Right lobe of liver (tissue), 6 donors: ENCODE results near the gene IL1RAPL1. TPM values are rescaled to one million over a fixed set of nuclear protein-coding genes. Genes with fewer than 3 reads are reported as not detected.
A peak's percentile ranks its signal among the peaks of the same experiment; 100 is the strongest.

Experiments used
- ATAC-seq, 4 donors: fragments of 200-7000 bp; cut with Tn5 transposase; one replicate each; pipeline ENCODE4 v1.9.1; 2020; ENCODE audit warnings: mild to moderate bottlenecking in 4 of 4, moderate library complexity in 4 of 4
- DNase-seq, 3 donors: peaks; one replicate each; pipeline ENCODE4 v3.0.0-alpha.2; 2020
- H3K27ac ChIP-seq, 3 donors: fragments of 200-600 bp; one replicate each; pipeline ENCODE4 v1.8.0; 2022
- H3K27me3 ChIP-seq, 2 donors: fragments of 200-600 bp; one replicate each; pipeline ENCODE4 v1.8.0; 2022
- H3K36me3 ChIP-seq, 4 donors: fragments of 200-600 bp; sonication (generic) in 1 of 4; one replicate each; pipeline versions ENCODE4 v1.5.1 to v1.8.0; 2017 to 2022; ENCODE audit warnings: control low read depth in 1 of 4
- H3K4me1 ChIP-seq, 4 donors: fragments of 200-600 bp; sonication (generic) in 1 of 4; one replicate each; pipeline versions ENCODE4 v1.5.1 to v1.8.0; 2017 to 2022; ENCODE audit warnings: control low read depth in 1 of 4
- H3K4me3 ChIP-seq, 3 donors: fragments of 200-600 bp; one replicate each; pipeline ENCODE4 v1.8.0; 2022
- H3K9me3 ChIP-seq, 4 donors: fragments of 200-600 bp; sonication (generic) in 1 of 4; one replicate each; pipeline versions ENCODE4 v1.5.1 to v1.8.0; 2017 to 2022; ENCODE audit warnings: control low read depth in 1 of 4
- POLR2A ChIP-seq: fragments of 450-650 bp; IDR thresholded peaks from one replicate; pipeline ENCODE4 v1.6.1; 2017; ENCODE audit warnings: antibody characterized with exemption, mild to moderate bottlenecking
- WGBS: methylation state at CpG from one replicate; pipeline ENCODE4 v1.1.6; 2018; ENCODE audit warnings: low coverage, low lambda C conversion rate; ENCODE audit not compliant: insufficient coverage; ENCODE audit errors: missing lambda C conversion rate; 5-methylcytosine and 5-hydroxymethylcytosine counted together
- intact Hi-C, 2 donors: fragments of 100-400 bp; cut with DNase I; formaldehyde crosslinking; loops; one replicate each; pipeline versions ENCODE4 v1.11.2 to v1.14.1; 2022
- total RNA-seq, 6 experiments: library from RNA; depleted of rRNA in 2 of 6; stranded (reverse); fragments of >200 nt in 2 of 6; fragmentation: NEBNext Ultra II Directional in 3 of 6; extraction: Animal tissue kit (Norgen Biotek cat#: 25700) in 3 of 6; gene quantifications; one replicate each; pipeline versions ENCODE4 v1.1.0 to v1.2.4, GENCODE V29; 2016 to 2023
- TF ChIP-seq, protein P1 (sequence below), 4 donors: fragments of 200-600 bp in 3 of 4; fragments of 450-650 bp in 1 of 4; IDR thresholded peaks; one replicate each; pipeline versions ENCODE4 v1.5.1 to v1.8.0; 2016 to 2022; ENCODE audit warnings: antibody characterized with exemption in 4 of 4, mild to moderate bottlenecking in 2 of 4
- donor health status: DM: no; HTN: yes; CAD: no.
- donor health status: DM: no; HTN: no; CAD: no.
- donor health status: DM: no; HTN: no; CAD: no.
- donor health status: DM: no; HTN: yes; CAD: no.
- donor health status: DM: no; HTN: yes; CAD: no.

IL1RAPL1 gene
- total RNA-seq, 6 experiments from 2014 or later: not detected

- H3K27ac ChIP-seq: no peak overlapping the region
- H3K4me3 ChIP-seq: no peak overlapping the region
- DNase-seq (no peak), ATAC-seq (no peak)
- WGBS: 27% methylated on average over 1 of the region's 1 CpG
- intact Hi-C loops: no loop called here
- H3K4me1 ChIP-seq: no peaks in the 10 kb centered on the region
- TF ChIP-seq POLR2A: no peak
- TF ChIP-seq, protein P1, sequence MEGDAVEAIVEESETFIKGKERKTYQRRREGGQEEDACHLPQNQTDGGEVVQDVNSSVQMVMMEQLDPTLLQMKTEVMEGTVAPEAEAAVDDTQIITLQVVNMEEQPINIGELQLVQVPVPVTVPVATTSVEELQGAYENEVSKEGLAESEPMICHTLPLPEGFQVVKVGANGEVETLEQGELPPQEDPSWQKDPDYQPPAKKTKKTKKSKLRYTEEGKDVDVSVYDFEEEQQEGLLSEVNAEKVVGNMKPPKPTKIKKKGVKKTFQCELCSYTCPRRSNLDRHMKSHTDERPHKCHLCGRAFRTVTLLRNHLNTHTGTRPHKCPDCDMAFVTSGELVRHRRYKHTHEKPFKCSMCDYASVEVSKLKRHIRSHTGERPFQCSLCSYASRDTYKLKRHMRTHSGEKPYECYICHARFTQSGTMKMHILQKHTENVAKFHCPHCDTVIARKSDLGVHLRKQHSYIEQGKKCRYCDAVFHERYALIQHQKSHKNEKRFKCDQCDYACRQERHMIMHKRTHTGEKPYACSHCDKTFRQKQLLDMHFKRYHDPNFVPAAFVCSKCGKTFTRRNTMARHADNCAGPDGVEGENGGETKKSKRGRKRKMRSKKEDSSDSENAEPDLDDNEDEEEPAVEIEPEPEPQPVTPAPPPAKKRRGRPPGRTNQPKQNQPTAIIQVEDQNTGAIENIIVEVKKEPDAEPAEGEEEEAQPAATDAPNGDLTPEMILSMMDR (IDR thresholded peaks at IDR 0.05): no peak
- no peaks in the 10 kb centered on the region for H3K36me3 ChIP-seq
- H3K27me3 ChIP-seq: no peaks in the 10 kb centered on the region
- no peaks in the 10 kb centered on the region for H3K9me3 ChIP-seq
Observed at GRCh38 chrX:29470030-29470429, 882.8 kb downstream of the IL1RAPL1 start.

- intact Hi-C loops: no loop called here
- Histone ChIP-seq H3K27ac (no peak overlapping the region), H3K4me1 (no peaks in the 10 kb centered on the region), H3K4me3 (no peak overlapping the region), H3K9me3 (no peaks in the 10 kb centered on the region), H3K27me3 (no peaks in the 10 kb centered on the region), H3K36me3 (no peaks in the 10 kb centered on the region)
- no peak for ATAC-seq
- TF ChIP-seq POLR2A: no peak
- TF ChIP-seq, protein P1 (IDR thresholded peaks at IDR 0.05): no peak
- DNase-seq: no peak
Observed at GRCh38 chrX:29471829-29472228, 884.6 kb downstream of the IL1RAPL1 start.

GRCh38 chrX:29477878-29478277, 890.6 kb downstream of the IL1RAPL1 start:
- Histone ChIP-seq H3K36me3 (no peaks in the 10 kb centered on the region), H3K4me3 (no peak overlapping the region), H3K27me3 (no peaks in the 10 kb centered on the region), H3K9me3 (no peaks in the 10 kb centered on the region), H3K4me1 (no peaks in the 10 kb centered on the region), H3K27ac (no peak overlapping the region)
- 15% methylated on average over 1 of the region's 1 CpG for WGBS
- no peak for TF ChIP-seq POLR2A
- TF ChIP-seq, protein P1 (IDR thresholded peaks at IDR 0.05): no peak
- intact Hi-C loops: no loop called here
- ATAC-seq: no peak
- no peak for DNase-seq

DNA sequence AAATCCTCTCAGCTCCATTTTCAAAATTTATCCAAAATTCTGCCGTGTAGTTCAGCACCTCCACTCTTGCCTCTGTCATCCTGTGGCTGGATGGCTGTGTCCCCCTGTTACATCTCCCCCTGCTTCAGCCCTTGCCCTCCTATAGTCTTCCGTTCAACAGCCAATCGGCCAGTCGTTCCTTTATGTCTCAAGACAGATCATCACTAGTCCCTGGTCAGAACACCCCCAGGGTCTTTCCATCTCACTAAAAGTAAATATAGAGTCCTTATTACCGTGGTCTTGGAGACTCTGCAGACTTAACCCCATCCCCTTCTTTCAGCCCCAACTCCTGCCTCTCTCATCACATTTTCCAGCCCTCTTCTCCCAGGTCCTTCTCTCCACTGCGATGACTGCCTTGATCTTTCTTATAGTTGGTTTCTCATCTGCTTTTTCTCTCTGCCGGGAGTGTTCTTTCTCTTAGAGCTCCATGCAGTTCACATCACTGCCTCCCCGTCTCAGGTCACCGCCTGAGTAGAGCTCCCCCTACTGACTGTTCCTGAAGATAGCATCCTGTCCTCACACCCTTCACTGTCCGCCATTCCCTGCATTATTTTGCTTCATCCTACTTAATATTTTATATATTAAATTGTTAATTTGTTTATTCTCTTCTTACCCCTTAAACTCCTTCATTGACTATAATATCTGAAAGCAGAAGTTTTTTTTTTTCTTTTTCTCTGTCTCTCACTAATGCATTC, 891.3 kb downstream of the IL1RAPL1 start:
- DNase-seq (peak in 2 of 3 donors; percentile 19 to 42), ATAC-seq (peak; percentile 90 to 99 (median 94))
- H3K4me1 ChIP-seq: no peaks in the 10 kb centered on the region
- intact Hi-C loops: no loop called here
- no peak overlapping the region for H3K4me3 ChIP-seq
- no peaks in the 10 kb centered on the region for H3K27me3 ChIP-seq
- TF ChIP-seq POLR2A: no peak
- TF ChIP-seq, protein P1 (IDR thresholded peaks at IDR 0.05): peak; percentile 50 to 82 (median 70)
- no peaks in the 10 kb centered on the region for H3K9me3 ChIP-seq
- WGBS: 33% methylated on average over 10 of the region's 10 CpGs
- H3K27ac ChIP-seq: no peak overlapping the region
- no peaks in the 10 kb centered on the region for H3K36me3 ChIP-seq
